GM18868 (cell line): Measurements from ENCODE around the gene NOXO1.
"Not testable (repeated sequence)": the region's sequence is repeated elsewhere in the genome, so short reads cannot be mapped to it uniquely, and the experiment has no call there.

Source experiments
- ATAC-seq: cut with Tn5 transposase; IDR thresholded peaks from one replicate; pipeline ENCODE4 v1.9.1; 2021; ENCODE audit warnings: mild to moderate bottlenecking, moderate library complexity; ENCODE audit not compliant: unreplicated experiment

Gene NOXO1

GRCh38 chr16:2011726-2012125 is 30.5 kb upstream of the NOXO1 start:
- ATAC-seq: not testable (repeated sequence)

DNA sequence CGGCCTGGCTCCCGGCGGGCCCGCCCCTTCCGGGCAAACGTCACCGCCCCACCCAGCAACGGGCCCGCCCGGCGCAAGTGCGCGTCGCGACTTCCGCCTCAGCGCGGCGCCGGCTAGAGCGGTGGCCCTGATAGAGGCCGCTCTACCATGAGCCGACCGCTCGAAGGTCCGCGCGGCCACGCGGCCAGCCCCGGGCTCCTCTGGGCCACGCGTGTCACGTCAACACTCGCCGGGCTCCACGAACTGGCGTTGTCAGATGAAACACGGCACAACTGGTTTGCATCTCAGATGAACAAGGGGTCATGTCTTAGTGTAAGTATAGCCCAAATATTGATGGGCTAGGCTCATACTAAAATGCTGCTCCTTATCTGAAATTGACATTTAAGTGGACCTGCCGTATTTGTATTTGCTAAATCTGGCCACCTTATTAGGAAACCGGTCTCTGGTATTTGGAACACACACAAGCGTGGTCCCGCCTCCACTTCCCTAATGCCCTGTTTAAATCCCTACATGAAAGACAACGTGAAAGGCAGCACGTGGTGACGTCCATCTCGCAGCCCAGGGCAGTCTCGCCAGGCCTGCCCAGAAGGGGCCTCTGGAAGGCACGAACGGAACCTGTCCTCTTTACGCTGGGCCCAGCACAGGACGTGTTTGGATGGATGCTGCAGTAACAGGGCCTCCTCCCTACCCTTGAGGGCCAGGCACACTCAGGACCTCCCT is 28.7 kb upstream of the NOXO1 start, which contains the start of gene ZNF598:
TSS of gene ZNF598 (minus strand) at position 31 of the 720 bp plus-strand sequence.
- peak; percentile 90 for ATAC-seq

GRCh38 chr16:2009164-2009711 is 28.0 kb upstream of the NOXO1 start:
- ATAC-seq: peak; percentile 29

DNA sequence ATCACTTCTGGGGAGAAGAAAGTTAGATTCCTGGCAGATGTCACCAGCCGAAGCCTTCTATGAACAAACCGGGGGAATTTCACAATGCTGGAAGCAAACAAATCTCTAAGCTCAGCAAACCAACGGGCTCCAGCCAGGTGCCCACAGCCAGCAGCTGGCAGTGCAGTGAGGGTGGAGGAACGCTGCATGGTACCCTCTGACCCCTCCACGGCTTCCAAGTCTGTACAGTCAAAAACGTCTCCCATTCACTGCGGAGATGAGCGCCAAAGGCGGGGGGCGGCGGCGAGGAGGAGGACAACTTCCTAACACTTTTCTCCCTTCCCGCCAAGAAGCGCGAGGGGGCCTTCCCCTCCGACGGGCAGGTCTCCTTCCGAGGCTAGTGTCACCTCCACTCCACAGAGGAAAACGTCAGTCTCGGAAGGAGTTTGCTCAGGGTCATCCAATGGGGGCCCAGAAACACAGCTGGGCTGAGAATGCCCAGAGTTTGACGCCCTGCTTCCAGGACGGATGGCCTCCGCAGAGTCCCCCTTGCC is 27.4 kb upstream of the NOXO1 start:
- ATAC-seq: no peak

- no peak for ATAC-seq
Observed at GRCh38 chr16:2008009-2008526, 26.8 kb upstream of the NOXO1 start.

DNA sequence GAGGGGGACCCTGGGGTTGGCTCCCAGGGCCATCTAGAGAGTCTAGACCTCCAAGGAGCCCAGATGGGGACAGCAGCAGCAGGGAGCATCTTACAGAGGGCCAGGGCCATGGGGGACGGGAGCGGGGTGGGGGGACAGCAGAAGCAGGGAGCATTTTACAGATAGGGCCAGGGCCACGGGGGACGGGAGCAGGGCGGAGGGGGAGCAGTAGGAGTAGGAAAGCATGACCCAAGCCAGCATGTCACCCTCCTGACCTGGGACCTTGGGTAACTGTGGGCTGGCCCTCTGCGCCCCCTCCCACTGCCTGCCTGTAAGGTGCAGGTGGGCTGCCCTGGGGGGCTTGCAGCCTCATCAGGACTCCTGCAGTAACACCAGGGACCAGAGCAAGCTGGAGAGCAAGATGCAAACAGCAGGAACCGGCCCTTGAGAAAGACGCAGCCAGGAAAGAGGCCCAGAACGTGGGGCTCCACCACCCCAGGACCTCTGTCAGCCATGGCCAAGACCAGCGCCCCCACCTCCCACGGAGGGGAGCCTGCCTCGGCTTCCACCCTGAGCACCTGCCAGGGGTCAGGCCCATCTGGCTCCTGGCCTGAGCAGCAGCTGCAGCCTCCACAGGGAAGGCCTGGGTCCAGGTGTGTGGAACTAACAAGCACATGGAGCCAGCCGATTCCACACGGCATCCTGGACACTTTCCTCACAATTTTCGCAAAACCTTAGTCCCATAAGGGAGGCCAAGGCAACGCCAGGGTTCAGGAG is 26.0 kb upstream of the NOXO1 start:
- no peak for ATAC-seq

DNA sequence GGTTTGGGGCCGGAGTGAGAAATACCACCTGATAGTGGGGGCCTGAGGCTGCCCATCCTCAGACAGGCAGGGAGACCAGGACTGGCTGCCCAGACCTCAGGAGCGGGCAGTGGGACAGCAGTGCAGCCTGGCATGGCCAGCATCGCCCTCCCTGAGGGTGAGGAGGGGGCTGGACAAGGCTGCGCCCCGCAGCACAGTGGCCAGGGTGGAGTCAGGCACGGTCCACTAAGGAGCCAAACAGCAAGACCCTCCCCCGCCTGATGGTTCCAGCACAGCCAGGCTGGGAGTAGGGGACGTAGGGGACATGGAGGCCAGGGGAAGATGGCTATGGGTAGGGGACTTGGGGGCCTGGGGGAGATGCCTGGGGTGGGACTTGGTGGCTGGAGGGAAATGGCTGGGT is 25.0 kb upstream of the NOXO1 start:
- ATAC-seq: no peak

DNA sequence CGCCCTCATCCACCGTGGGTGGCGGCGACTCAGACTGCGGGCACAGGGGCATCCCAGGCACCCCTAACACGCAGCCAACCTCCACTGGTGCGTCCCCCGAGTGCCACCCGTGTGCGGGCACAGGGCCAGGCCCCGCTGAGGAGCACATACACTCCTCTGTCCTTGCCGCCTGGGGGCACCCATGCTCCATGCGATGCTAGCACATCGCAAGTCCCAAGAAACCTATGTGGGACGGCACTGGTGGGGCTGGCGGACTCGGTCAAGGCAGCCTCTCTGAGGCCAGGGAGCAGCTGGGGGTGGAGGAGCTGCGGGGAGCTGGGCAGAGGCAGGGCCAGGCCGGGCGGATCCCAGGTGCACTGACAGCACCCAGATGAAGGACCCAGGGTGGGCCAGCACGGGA is 24.4 kb upstream of the NOXO1 start:
- no peak for ATAC-seq

GRCh38 chr16:2004795-2005517 is 23.7 kb upstream of the NOXO1 start:
- ATAC-seq: no peak

DNA sequence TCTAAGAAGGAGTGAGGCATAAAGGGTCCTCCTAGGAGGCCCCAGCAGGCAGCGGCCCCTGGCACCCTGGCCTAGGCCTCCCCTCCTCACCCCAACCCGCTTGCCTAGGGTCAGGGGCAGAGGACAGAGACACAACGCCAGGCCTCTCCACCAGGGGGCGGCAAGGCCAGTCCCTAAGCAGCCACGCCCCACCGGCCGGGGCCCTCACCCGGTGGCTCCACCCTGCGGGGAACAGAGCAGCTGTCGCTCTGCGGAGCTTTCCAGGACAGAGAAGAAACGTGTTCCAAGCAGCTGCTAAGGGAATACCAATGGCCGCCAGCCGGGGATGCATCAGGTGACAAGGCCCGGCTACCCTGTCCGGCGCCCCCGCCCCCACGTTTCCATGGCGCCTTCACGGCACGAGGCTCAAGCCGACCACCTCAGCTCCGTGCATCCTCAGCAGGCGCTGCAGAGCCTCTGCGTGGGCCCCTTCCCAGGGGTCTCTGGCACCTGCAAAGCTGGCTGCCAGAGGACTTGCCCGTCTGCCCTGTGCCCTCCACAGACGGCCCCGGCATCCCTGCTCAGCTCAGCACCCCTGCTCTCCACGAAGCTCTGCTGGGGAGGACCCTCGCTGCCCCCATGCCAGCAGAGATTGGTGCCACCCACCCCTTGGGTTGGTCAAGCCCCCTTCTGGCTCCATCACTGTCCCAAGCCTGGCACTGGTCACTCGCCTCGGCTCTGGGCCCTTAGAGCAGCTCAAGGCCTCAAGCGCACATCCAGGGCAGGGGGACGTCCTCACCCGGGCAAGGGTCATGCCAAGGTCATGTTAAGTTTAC is 22.8 kb upstream of the NOXO1 start:
- ATAC-seq: peak; percentile 68

DNA sequence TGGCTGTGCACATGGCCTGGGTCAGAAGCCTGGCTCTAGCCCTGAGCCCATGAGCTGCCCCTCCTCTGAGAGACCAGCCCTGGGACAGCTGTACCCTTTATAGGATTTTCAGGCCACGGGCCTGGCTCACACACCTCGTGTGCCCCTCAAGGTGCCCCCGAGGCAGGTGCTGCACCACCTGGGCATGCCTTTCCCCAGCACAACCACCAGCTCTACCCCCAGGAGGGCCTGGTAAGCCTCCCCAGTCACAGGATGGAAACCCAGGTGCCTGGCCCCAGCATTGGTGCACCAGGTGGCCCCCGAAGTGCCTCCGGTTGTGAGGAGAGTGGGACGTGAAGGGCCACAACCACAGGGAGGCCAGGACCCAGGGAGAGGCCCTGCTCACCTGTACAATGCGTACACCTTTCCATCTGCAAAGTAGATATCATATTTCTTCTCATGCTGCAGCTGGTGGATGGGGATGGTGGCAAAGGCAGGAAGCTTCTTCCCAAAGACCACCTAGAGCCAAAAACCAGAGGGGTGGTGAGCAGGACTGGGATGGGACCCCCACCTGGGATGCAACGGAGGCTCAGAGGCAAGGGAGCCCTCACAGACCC is 22.1 kb upstream of the NOXO1 start:
- no peak for ATAC-seq

GRCh38 chr16:2002406-2003230 is 21.3 kb upstream of the NOXO1 start:
- no peak for ATAC-seq

DNA sequence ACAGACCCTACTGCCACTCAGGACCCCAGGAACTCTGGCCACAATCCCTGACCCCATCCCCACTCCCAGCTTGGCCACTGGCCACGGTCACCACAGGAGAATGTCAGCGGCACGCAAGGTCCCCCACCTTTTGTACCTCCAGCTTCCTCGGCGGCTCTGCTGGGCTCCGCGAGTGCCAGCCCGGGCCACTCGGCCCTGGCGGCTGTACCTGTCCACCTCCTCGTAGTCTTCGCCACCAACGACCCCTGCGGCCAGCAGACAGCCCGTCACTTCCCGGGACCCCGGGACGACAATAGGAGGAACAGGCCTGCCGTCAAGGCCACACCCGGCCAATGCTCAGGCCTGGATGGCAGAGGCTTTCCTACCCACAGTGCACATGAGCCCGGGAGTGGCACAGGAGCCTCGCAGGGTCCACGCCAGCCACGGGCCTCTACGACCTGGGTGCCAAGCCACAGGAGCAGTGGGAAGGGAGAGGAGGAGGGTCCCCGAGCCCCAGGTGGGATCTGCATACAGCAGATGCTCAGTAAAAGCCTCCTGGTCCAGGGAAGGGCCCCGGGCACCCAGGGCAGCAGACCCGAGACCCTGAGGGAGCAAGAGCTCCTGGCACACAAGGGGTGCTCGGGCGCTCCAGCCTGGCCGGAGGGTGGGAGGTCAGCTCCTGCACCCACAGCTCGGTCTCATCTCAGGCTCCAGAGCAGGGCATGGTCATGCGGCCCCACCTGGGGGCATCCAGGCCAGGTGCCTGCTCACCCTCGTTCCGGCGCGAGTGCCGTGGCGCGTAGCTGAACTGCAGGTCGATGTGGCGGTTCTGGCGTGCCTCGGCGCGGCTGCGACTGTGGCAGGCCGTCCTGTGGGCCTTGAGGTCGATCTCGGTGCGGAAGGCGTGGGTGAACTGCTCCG is 20.4 kb upstream of the NOXO1 start:
- no peak for ATAC-seq

DNA sequence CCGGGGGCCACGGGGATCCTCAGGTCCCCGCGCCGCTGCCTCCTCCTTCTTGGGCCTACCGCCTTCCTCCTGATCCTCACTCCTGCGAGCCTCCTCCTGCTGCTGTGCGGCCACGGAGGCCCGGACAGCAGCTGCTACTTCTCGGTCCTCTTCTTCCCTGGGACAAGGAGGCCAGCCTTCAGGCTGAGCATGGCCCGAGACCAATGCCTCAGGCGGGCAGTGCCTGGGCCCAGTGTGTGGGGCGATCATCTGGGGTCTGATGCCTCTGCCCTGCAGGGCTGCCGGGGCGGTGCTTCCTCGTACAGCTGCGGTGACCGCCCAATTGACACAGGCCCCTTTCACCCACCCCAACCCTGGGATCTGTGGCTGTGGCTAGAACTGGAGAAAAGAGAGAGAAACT is 19.8 kb upstream of the NOXO1 start:
- ATAC-seq: no peak

DNA sequence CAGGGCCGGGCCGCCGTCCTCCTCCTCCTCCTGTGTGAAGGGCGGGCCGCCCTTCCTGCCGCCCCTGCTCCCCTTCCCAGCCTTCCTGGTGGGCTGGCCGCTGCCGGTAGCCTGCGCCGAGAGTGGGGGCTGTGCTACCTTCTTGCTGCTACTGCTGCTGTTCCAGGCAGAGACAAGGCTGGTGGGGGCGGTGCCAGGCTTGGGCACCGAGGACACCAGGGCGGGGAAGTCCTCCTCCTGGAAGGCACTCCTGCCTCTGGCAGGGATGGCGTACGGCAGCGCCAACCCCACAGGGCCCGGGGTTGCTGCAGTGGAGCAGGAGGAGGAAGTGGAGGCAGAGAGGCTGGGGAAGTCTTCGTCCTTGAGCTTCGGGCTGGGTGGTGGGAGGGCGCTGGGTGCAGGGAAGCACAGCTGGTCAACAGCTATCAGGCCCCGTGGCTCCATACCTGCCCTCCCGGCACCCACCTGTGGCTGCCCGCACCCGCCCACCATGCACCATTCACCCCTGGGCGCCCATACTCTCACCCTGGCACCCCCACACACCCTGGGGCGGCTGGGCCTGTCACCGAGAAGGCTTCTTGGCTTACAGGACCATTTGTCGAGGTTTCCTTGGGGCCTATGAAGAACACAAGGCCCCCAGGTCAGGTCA is 18.7 kb upstream of the NOXO1 start:
- ATAC-seq: no peak

GRCh38 chr16:1998852-1999801 is 17.9 kb upstream of the NOXO1 start:
- no peak for ATAC-seq
